WI38 (cell line): Measurements from ENCODE around the gene LRRN4.

Experiments used
- H3K4me3 ChIP-seq: 2 replicates; pipeline ENCODE4 v1.5.1; 2011; ENCODE audit warnings: low read depth, mild to moderate bottlenecking, control low read depth, low read length
- CTCF ChIP-seq: IDR thresholded peaks from 2 replicates; pipeline ENCODE4 v1.5.1; 2012; ENCODE audit warnings: low read depth, mild to moderate bottlenecking, control low read depth, low read length

Gene LRRN4

DNA sequence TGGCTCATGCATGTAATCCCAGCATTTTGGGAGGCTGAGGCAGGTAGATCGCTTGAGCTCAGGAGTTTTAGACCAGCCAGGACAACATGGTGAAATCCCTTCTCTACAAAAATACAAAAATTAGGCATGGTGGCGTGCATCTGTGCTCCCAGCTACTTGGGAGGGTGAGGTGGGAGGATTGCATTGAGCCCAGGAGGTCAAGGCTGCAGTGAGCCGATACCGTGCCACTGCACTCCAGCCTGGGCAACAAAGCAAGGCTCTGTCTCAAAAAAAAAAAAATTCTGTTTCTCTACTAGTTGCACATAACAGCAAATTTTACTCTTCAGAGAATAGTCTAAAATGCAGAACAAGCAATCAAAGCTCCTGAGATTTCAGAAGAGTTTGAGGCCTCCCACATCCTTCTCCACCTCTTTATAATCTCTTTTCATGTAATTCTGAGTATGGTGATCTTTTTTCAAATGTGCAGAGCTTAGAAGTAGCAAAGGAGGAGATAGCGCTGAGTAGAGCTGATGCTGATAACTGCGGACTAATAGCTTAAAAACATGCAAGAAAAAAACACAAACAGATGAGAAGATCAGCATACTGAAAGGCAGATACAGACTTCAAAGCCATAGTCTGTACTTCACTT is 23.3 kb downstream of the LRRN4 start:
- H3K4me3 ChIP-seq = no peak overlapping the region

GRCh38 chr20:6029538-6029937 is 24.3 kb downstream of the LRRN4 start:
- TF ChIP-seq CTCF = no peak
- no peak overlapping the region for H3K4me3 ChIP-seq

More for the DNA sequence above, 23.3 kb downstream of the LRRN4 start:
- no peak for TF ChIP-seq CTCF

- no peak overlapping the region for H3K4me3 ChIP-seq
- TF ChIP-seq CTCF = no peak
These were observed 25.0 kb downstream of the LRRN4 start for GRCh38 chr20:6028818-6029217.

DNA sequence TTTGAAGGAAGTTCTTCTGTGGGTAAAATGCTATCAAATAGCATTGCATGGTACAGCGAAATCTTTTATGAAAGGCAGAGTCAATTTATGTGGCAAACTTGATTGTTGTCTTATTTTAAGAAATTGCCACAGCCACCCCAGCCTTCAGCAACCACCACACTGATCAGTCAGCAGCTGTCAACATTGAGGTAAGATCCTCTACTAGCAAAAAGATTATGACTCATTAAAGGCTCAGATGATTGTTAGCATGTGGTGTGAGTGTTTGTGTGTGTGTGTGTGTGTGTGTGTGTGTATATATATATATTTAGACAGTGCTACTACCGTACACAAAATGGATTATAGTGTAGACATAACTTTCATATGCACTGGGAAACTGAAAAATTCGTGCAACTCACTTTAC is 27.8 kb downstream of the LRRN4 start:
- no peak overlapping the region for H3K4me3 ChIP-seq
- no peak for TF ChIP-seq CTCF

- H3K4me3 ChIP-seq = no peak overlapping the region
These were observed 29.1 kb downstream of the LRRN4 start for GRCh38 chr20:6024768-6025167.

DNA sequence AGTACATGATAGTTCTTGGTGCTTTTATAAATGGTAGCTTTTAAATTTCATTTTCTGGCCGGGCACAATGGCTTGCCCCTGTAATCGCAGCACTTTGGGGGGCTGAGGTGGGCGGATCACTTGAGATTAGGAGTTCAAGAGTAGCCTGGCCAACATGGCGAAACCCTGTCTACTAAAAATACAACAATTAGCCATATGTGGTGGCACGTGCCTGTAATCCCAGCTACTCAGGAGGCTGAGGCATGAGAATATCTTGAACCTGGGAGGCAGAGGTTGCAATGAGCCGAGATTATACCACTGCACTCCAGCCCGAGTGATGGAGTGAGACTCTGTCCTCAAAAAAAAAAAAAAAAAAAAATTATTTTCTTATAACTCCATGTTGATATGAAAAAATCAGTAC is 36.0 kb downstream of the LRRN4 start:
- no peak for TF ChIP-seq CTCF
- H3K4me3 ChIP-seq = no peak overlapping the region

More at GRCh38 chr20:6024768-6025167, 29.1 kb downstream of the LRRN4 start:
- no peak for TF ChIP-seq CTCF

- TF ChIP-seq CTCF = no peak
- H3K4me3 ChIP-seq = no peak overlapping the region
These were observed 36.4 kb downstream of the LRRN4 start for GRCh38 chr20:6017467-6017866.
